A673 (cell line): ENCODE results near the gene SLC50A1. TPM values are rescaled to one million over a fixed set of nuclear protein-coding genes. Genes with fewer than 3 reads are reported as not detected.
A peak's percentile ranks its signal among the peaks of the same experiment; 100 is the strongest.

Experiments
- Bru-seq: library from RNA; stranded (reverse); fragments of 400-500 nt; gene quantifications from one replicate; lab custom pipeline; 2021; lab: Mats Ljungman, UMichigan
- BruChase-seq, 2 experiments: library from RNA; stranded (reverse); fragments of 400-500 nt; gene quantifications; one replicate each; lab custom pipeline; 2021; lab: Mats Ljungman, UMichigan
- BruUV-seq: library from RNA; stranded (reverse); fragments of 400-500 nt; replicated peaks from 2 replicates; lab custom pipeline; 2021; lab: Mats Ljungman, UMichigan
- CTCF ChIA-PET: fragments of 300-600 bp; sonication (Branson Sonifier 250); formaldehyde crosslinking; loops from one replicate; lab custom pipeline; 2022; ENCODE audit warnings: antibody characterized with exemption; lab: Charles Lee
- POLR2A ChIA-PET: fragments of 300-600 bp; sonication (Branson Sonifier 250); formaldehyde crosslinking; loops from one replicate; lab custom pipeline; 2022; ENCODE audit warnings: antibody characterized with exemption; ENCODE audit not compliant: low non-redundant PET; lab: Charles Lee
- DNase-seq: peaks from one replicate; pipeline ENCODE4 v3.0.0-alpha.2; 2015; ENCODE audit warnings: low spot score
- H3K27ac ChIP-seq: fragments of 200-600 bp; sonication (generic); 2 replicates; pipeline ENCODE4 v1.5.1; 2016; ENCODE audit warnings: mixed run types, low read depth, mild to moderate bottlenecking, mixed read lengths, antibody characterized with exemption, low read length; ENCODE audit not compliant: poor library complexity, severe bottlenecking
- H3K27me3 ChIP-seq: fragments of 200-600 bp; sonication (generic); replicated peaks from 2 replicates; pipeline ENCODE4 v1.6.1; 2017; ENCODE audit warnings: mixed run types, low read depth, mild to moderate bottlenecking, mixed read lengths, antibody characterized with exemption, low read length; ENCODE audit not compliant: insufficient read depth, poor library complexity
- H3K36me3 ChIP-seq: fragments of 200-600 bp; sonication (generic); 2 replicates; pipeline ENCODE4 v1.6.1; 2016; ENCODE audit warnings: mixed run types, mild to moderate bottlenecking, mixed read lengths, antibody characterized with exemption, low read length; ENCODE audit not compliant: insufficient read depth, poor library complexity, severe bottlenecking
- H3K4me1 ChIP-seq: fragments of 200-600 bp; sonication (generic); 2 replicates; pipeline ENCODE4 v1.6.1; 2017; ENCODE audit warnings: mixed run types, mild to moderate bottlenecking, mixed read lengths, antibody characterized with exemption, low read length; ENCODE audit not compliant: insufficient read depth, poor library complexity, severe bottlenecking
- H3K4me3 ChIP-seq: fragments of 200-600 bp; sonication (generic); 2 replicates; pipeline ENCODE4 v1.5.1; 2016; ENCODE audit warnings: low read depth, mixed run types, mild to moderate bottlenecking, mixed read lengths, low read length; ENCODE audit not compliant: poor library complexity, severe bottlenecking
- H3K9me3 ChIP-seq: fragments of 200-600 bp; sonication (generic); 2 replicates; pipeline ENCODE4 v1.6.1; 2016; ENCODE audit warnings: mixed run types, low read depth, mild to moderate bottlenecking, mixed read lengths, antibody characterized with exemption, low read length; ENCODE audit not compliant: poor library complexity, severe bottlenecking
- CTCF ChIP-seq: fragments of 300-800, 200-600 bp; sonication (generic); conservative IDR thresholded peaks from 2 replicates; pipeline ENCODE4 v1.5.1; 2017; ENCODE audit warnings: low read depth, mild to moderate bottlenecking, antibody characterized with exemption, low read length, moderate library complexity, mixed read lengths
- EZH2 ChIP-seq: fragments of 200-600 bp; sonication (generic); IDR thresholded peaks from 2 replicates; pipeline ENCODE4 v1.6.1; 2017; ENCODE audit warnings: borderline replicate concordance, low read depth, mild to moderate bottlenecking, mixed read lengths, antibody characterized with exemption, low read length; ENCODE audit not compliant: poor library complexity, severe bottlenecking
- intact Hi-C: fragments of 100-400 bp; cut with micrococcal nuclease; formaldehyde crosslinking; loops from one replicate; pipeline ENCODE4 v1.10.0; 2022; ENCODE audit not compliant: unreplicated experiment
- long read RNA-seq: library from polyadenylated mRNA; stranded (forward); transcript quantifications from one replicate; pipeline ENCODE4 v2.0.0, GENCODE V29; 2022
- total RNA-seq: library from RNA; stranded (reverse); gene quantifications from 2 replicates; pipeline ENCODE4 v1.2.3, GENCODE V29; 2021

The SLC50A1 gene, protein sequence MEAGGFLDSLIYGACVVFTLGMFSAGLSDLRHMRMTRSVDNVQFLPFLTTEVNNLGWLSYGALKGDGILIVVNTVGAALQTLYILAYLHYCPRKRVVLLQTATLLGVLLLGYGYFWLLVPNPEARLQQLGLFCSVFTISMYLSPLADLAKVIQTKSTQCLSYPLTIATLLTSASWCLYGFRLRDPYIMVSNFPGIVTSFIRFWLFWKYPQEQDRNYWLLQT
- 30.3 and 33.8 TPM in 2 replicates for total RNA-seq
- Bru-seq, nascent RNA: percentile 63 among the genes with signal in this experiment
- percentile 67 among the genes with signal in this experiment for BruChase-seq, experiment 1, labeled RNA remaining after a 2-hour chase
- percentile 78 among the genes with signal in this experiment for BruChase-seq, experiment 2, labeled RNA remaining after a 6-hour chase
- long read RNA-seq, transcript SLC50A1-203 (6 exons, 1,300 nt): major isoform, 19 of 55 reads
- long read RNA-seq, transcript SLC50A1-201 (5 exons, 1,137 nt): minor isoform, 5 of 55 reads
- long read RNA-seq, transcript SLC50A1-202 (5 exons, 1,218 nt): minor isoform, 8 of 55 reads
- long read RNA-seq, partial matches to known transcripts: 3 of 55 reads
- long read RNA-seq, other reads (novel, unspliced or antisense): 17 of 55 reads

GRCh38 chr1:155135415-155136028 lies at the start of gene SLC50A1:
TSS of gene SLC50A1 (plus strand) at chr1:155135852. CDS start at chr1:155135912, 60 bp downstream.
- ChIA-PET POLR2A (no interaction called here), CTCF (interaction anchor here (1.0 kb wide), 1 partner anchor 51 kb away, joined by 3 read pairs; no protein-coding TSS in a partner anchor)
- BruUV-seq: no TSS peak
- no peak for TF ChIP-seq CTCF
- no peak for TF ChIP-seq EZH2
- Histone ChIP-seq H3K36me3 (no peaks in the 10 kb centered on the region), H3K4me3 (peak within 1 kb of the TSS; percentile 79), H3K9me3 (no peaks in the 10 kb centered on the region), H3K27ac (peak within 1 kb of the TSS; percentile 88), H3K4me1 (peaks cover 19% of the 10 kb centered on the region), H3K27me3 (no peaks in the 10 kb centered on the region)
- intact Hi-C loops: no loop called here
- DNase-seq: peak; percentile 96

- POLR2A ChIA-PET: interaction anchor here (0.5 kb wide), 1 partner anchor 124 kb away, joined by 4 read pairs; no protein-coding TSS in a partner anchor
- BruUV-seq: no TSS peak
- peak overlapping the region; percentile 69 for H3K4me3 ChIP-seq
These were observed 49.4 kb upstream of the SLC50A1 start for GRCh38 chr1:155086128-155086741.

More at GRCh38 chr1:155086128-155086741, 49.4 kb upstream of the SLC50A1 start:
- peak; percentile 82 for DNase-seq
- peaks cover 13% of the 10 kb centered on the region for H3K27me3 ChIP-seq
- TF ChIP-seq CTCF: peak; percentile 97
- TF ChIP-seq EZH2: no peak
- CTCF ChIA-PET: interaction anchor here (1.5 to 2.1 kb wide), 4 partner anchors 24 to 87 kb away, joined by 5 to 35 read pairs (median 11); partner anchors contain the start of genes EFNA4 and KRTCAP2
- H3K27ac ChIP-seq: no peak overlapping the region
- no peaks in the 10 kb centered on the region for H3K36me3 ChIP-seq
- H3K4me1 ChIP-seq: peaks cover 29% of the 10 kb centered on the region
- intact Hi-C loops: no loop called here
- no peaks in the 10 kb centered on the region for H3K9me3 ChIP-seq
